Activated CD4-positive, alpha-beta memory T cell treated with anti-CD3 and anti-CD28 coated beads for 36 hours (primary cell): ENCODE measurements around the gene INSIG2. TPM values are rescaled to one million over a fixed set of nuclear protein-coding genes. Genes with fewer than 3 reads are reported as not detected.

ENCODE experiments used
- CTCF ChIA-PET: fragments of 350-600 bp; sonication (Branson Sonifier 250); formaldehyde crosslinking; loops from one replicate; lab custom pipeline; 2021; ENCODE audit warnings: antibody characterized with exemption, inconsistent platforms; lab: Charles Lee
- POLR2A ChIA-PET: fragments of 350-600 bp; sonication (Branson Sonifier 250); formaldehyde crosslinking; loops from one replicate; lab custom pipeline; 2021; ENCODE audit warnings: antibody characterized with exemption; lab: Charles Lee
- DNase-seq: peaks from one replicate; pipeline ENCODE4 v3.0.0-alpha.2; 2020
- H3K27ac Mint-ChIP-seq: one replicate; pipeline ENCODE4 v1.8.0; 2021; ENCODE audit warnings: mixed read lengths
- H3K27me3 Mint-ChIP-seq: one replicate; pipeline ENCODE4 v1.8.0; 2021; ENCODE audit warnings: mixed read lengths
- H3K36me3 Mint-ChIP-seq: one replicate; pipeline ENCODE4 v1.8.0; 2021; ENCODE audit warnings: mixed read lengths
- H3K4me1 Mint-ChIP-seq: one replicate; pipeline ENCODE4 v1.8.0; 2021; ENCODE audit warnings: low read depth, mixed read lengths
- H3K4me3 Mint-ChIP-seq: one replicate; pipeline ENCODE4 v1.8.0; 2021; ENCODE audit warnings: mild to moderate bottlenecking, mixed read lengths
- H3K9me3 Mint-ChIP-seq: one replicate; pipeline ENCODE4 v1.8.0; 2021; ENCODE audit warnings: mixed read lengths
- intact Hi-C: fragments of 100-400 bp; cut with micrococcal nuclease; formaldehyde crosslinking; loops from one replicate; pipeline ENCODE4 v1.15.1; 2023
- total RNA-seq, 2 experiments: library from RNA; stranded (reverse); gene quantifications; one replicate each; pipeline ENCODE4 v1.2.3, GENCODE V29; 2021

Gene INSIG2
- total RNA-seq, 2 experiments from 2014 or later = 35.0 to 40.2 TPM

DNA sequence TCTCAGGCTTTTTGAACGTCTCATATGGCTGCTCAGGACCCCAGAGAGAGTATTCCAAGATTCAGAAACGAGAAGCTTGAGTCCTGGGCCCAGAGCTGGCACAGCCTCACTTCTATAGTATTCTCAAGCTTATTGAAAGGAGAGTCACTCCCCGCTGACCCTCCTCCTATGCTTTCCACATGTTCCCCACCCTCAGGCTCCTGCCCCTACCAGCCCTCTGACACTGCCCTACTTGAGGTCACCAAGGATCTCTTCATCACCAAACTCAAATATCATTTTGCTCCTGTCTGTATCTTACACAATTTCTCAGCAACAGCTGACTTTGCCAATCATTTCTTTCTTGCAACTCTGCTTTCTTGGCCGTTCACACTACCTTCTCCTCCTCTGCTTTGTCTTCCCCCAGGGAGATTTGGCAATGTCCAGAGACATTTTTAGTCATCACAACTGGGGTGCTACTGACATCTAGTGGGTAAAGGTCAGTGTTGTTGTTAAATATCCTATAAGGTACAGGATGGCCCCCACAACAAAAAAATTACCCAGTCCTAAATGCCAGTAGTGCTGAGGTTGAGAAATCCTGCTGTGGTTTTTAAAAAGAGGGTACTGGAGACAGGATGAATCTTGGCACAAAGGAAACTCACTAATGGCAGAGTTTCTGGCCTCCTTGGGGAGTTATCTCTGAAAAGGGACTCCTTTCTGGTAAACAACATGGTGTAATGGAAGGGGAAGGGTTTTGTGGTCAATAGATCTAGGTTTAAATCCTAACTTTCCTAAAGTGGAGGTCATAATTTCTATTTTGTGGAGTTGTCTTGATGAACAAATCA lies 26.9 kb upstream of the INSIG2 start:
- Mint-ChIP-seq H3K9me3 (no peaks in the 10 kb centered on the region), H3K36me3 (no peaks in the 10 kb centered on the region), H3K4me3 (no peak overlapping the region), H3K27me3 (peaks cover 23% of the 10 kb centered on the region), H3K4me1 (peaks cover 12% of the 10 kb centered on the region), H3K27ac (no peak overlapping the region)
- POLR2A ChIA-PET = no interaction called here
- no peak for DNase-seq
- CTCF ChIA-PET = interaction anchor here (0.8 to 3.3 kb wide), 6 partner anchors 9 to 58 kb away, joined by 3 to 28 read pairs (median 4); no protein-coding TSS in a partner anchor
- intact Hi-C loops = loop anchor here (2.0 kb wide), 1 partner anchor 29 kb away; no protein-coding TSS in a partner anchor

GRCh38 chr2:118062048-118062447 lies 26.2 kb upstream of the INSIG2 start:
- Mint-ChIP-seq H3K4me3 (no peak overlapping the region), H3K4me1 (peaks cover 12% of the 10 kb centered on the region), H3K27me3 (peaks cover 26% of the 10 kb centered on the region), H3K36me3 (no peaks in the 10 kb centered on the region), H3K9me3 (no peaks in the 10 kb centered on the region), H3K27ac (no peak overlapping the region)
- no peak for DNase-seq
- intact Hi-C loops = no loop called here
- CTCF ChIA-PET = interaction anchor here (0.8 to 3.3 kb wide), 4 partner anchors 9 to 59 kb away, joined by 4 to 28 read pairs (median 12); no protein-coding TSS in a partner anchor
- POLR2A ChIA-PET = no interaction called here

- peaks cover 23% of the 10 kb centered on the region for H3K27me3 Mint-ChIP-seq
- POLR2A ChIA-PET = no interaction called here
- DNase-seq = no peak
- CTCF ChIA-PET = interaction anchor here (0.8 to 3.3 kb wide), 5 partner anchors 10 to 60 kb away, joined by 4 to 28 read pairs (median 8); no protein-coding TSS in a partner anchor
- intact Hi-C loops = no loop called here
- no peaks in the 10 kb centered on the region for H3K9me3 Mint-ChIP-seq
- H3K4me3 Mint-ChIP-seq = no peak overlapping the region
- no peak overlapping the region for H3K27ac Mint-ChIP-seq
- H3K4me1 Mint-ChIP-seq = peaks cover 12% of the 10 kb centered on the region
- H3K36me3 Mint-ChIP-seq = no peaks in the 10 kb centered on the region
Measured at GRCh38 chr2:118062669-118063068, 25.6 kb upstream of the INSIG2 start.

GRCh38 chr2:118065015-118065706 lies 23.1 kb upstream of the INSIG2 start:
- CTCF ChIA-PET = interaction anchor here (0.6 kb wide), 1 partner anchor 216 kb away, joined by 3 read pairs; no protein-coding TSS in a partner anchor
- Mint-ChIP-seq H3K27ac (no peak overlapping the region), H3K27me3 (peaks cover 20% of the 10 kb centered on the region), H3K4me1 (peaks cover 6% of the 10 kb centered on the region), H3K4me3 (no peak overlapping the region), H3K36me3 (no peaks in the 10 kb centered on the region), H3K9me3 (no peaks in the 10 kb centered on the region)
- no peak for DNase-seq
- intact Hi-C loops = no loop called here
- POLR2A ChIA-PET = no interaction called here

DNA sequence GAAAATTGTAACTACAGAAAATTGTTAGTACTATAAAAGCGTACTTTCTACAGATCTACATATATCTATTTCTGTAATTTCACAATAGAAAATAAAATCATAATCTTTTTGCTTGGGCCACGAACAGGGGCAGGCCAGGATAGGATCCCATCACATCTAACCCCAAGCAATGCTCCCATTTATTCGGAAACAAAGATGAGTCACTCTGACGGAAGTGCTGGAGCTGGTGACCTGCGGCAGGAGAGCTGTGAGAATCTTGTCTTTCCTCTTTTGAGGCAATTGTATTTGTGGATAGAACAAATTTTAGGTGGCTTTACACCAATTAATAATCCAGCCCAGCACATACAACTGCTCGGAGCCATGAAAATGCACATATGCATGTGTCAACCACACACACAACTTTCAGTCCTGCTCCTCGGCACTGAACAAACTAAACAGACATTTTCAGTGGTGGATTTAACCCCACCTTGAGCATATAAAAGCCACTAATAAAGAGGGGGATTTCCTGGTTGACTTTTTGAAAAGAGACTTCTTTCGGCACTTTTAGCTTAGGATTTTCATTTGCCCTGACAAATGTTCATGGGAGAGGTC lies 22.3 kb upstream of the INSIG2 start:
- Mint-ChIP-seq H3K27ac (no peak overlapping the region), H3K4me1 (peaks cover 2% of the 10 kb centered on the region), H3K4me3 (no peak overlapping the region), H3K9me3 (no peaks in the 10 kb centered on the region), H3K36me3 (no peaks in the 10 kb centered on the region), H3K27me3 (peaks cover 21% of the 10 kb centered on the region)
- ChIA-PET POLR2A (no interaction called here), CTCF (interaction anchor here (1.4 to 2.5 kb wide), 6 partner anchors 12 to 62 kb away, joined by 3 to 8 read pairs (median 5); no protein-coding TSS in a partner anchor)
- DNase-seq = no peak
- intact Hi-C loops = no loop called here

DNA sequence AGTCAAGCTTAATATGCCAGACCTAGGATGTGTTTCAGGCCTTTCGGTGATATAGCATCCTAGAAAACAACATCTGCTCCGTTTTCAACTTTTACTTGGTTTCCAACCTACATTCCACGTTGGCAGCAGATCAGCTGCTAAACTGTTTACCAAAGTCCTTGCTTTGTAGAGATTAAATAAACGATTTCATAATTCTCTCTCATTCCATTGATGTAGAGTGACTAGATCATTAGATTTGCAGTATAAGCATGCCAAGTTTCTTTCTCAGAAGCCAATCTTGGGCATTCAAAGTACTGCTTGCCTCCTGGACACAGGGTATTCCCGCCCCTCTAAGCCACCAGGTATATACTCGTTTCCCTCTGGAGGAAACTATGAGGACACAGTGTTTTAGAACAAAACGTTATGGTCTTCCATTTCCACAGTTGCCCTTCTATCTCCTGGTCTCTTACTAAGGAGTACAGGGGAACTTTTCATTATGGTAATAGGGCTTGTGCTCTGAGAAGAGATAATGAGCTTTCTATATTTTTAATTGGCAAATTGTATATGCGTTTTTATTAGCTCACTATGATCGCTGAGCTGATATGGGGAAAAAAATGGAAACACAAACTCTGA lies 10.5 kb upstream of the INSIG2 start:
- Mint-ChIP-seq H3K27ac (no peak overlapping the region), H3K9me3 (no peaks in the 10 kb centered on the region), H3K4me1 (no peaks in the 10 kb centered on the region), H3K27me3 (peaks cover 6% of the 10 kb centered on the region), H3K36me3 (no peaks in the 10 kb centered on the region), H3K4me3 (no peak overlapping the region)
- intact Hi-C loops = no loop called here
- CTCF ChIA-PET = interaction anchor here (0.9 to 2.0 kb wide), 4 partner anchors 10 to 45 kb away, joined by 5 to 10 read pairs (median 6); partner anchors contain the start of gene INSIG2
- no peak for DNase-seq
- POLR2A ChIA-PET = no interaction called here

- Mint-ChIP-seq H3K36me3 (no peaks in the 10 kb centered on the region), H3K9me3 (no peaks in the 10 kb centered on the region), H3K27ac (no peak overlapping the region), H3K4me1 (no peaks in the 10 kb centered on the region), H3K27me3 (peaks cover 6% of the 10 kb centered on the region), H3K4me3 (no peak overlapping the region)
- ChIA-PET CTCF (interaction anchor here (1.8 to 2.0 kb wide), 3 partner anchors 11 to 46 kb away, joined by 5 to 10 read pairs (median 7); no protein-coding TSS in a partner anchor), POLR2A (interaction anchor here (1.4 kb wide), 1 partner anchor 9 kb away, joined by 4 read pairs; the partner anchor contains the start of gene INSIG2)
- no peak for DNase-seq
- intact Hi-C loops = no loop called here
Measured at GRCh38 chr2:118078734-118079133, 9.5 kb upstream of the INSIG2 start.

GRCh38 chr2:118084491-118085089 lies 3.7 kb upstream of the INSIG2 start:
- Mint-ChIP-seq H3K27me3 (peaks cover 2% of the 10 kb centered on the region), H3K4me3 (no peak overlapping the region), H3K27ac (no peak overlapping the region), H3K36me3 (peaks cover 1% of the 10 kb centered on the region), H3K4me1 (peaks cover 4% of the 10 kb centered on the region), H3K9me3 (no peaks in the 10 kb centered on the region)
- intact Hi-C loops = no loop called here
- DNase-seq = no peak
- POLR2A ChIA-PET = no interaction called here
- CTCF ChIA-PET = interaction anchor here (0.7 to 2.4 kb wide), 3 partner anchors 38 to 247 kb away, joined by 3 to 7 read pairs (median 4); no protein-coding TSS in a partner anchor

DNA sequence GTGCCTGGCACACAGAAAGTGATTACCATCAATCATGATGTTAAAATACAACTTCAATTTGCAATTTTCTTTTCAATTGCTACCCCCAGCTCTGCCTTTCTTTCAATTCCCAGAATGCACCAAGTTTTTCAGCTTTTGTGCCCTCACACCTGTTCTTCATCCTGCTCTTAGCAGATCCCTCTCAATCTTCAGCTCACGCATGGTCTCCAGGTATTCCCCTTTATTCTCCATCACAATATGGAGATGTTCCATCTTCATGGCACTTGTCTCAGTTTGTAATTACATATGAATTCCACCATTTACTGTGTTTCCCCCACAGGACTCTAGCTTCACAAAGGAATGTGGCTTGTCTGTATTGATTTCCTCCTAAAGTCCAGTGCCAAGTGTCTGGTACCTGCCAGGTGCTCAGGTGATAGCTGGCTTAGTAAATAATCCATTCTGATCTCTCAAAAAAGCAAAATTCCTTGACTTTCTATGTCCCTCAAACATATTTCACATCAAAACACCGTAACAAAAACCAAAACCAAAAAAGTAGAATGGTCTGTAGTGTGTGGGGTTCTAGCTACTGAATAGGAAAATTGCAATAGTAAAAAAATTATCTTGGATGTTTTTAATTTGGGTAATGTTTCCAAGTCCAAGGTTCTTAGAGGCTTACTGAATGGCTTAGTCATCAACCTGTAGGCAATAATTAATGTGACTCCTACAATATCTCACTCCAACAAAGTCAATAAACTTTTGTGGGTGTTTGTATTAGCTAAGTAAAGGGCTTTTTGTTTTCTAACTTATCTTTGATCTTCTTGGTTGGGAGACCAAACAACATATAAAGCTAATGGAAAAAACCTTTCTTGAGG lies 2.9 kb upstream of the INSIG2 start:
- Mint-ChIP-seq H3K27me3 (peaks cover 2% of the 10 kb centered on the region), H3K4me3 (no peak overlapping the region), H3K27ac (no peak overlapping the region), H3K4me1 (peaks cover 8% of the 10 kb centered on the region), H3K36me3 (peaks cover 1% of the 10 kb centered on the region), H3K9me3 (no peaks in the 10 kb centered on the region)
- no peak for DNase-seq
- ChIA-PET POLR2A (no interaction called here), CTCF (interaction anchor here (0.7 to 1.6 kb wide), 2 partner anchors 53 to 246 kb away, joined by 3 to 4 read pairs; no protein-coding TSS in a partner anchor)
- intact Hi-C loops = no loop called here

DNA sequence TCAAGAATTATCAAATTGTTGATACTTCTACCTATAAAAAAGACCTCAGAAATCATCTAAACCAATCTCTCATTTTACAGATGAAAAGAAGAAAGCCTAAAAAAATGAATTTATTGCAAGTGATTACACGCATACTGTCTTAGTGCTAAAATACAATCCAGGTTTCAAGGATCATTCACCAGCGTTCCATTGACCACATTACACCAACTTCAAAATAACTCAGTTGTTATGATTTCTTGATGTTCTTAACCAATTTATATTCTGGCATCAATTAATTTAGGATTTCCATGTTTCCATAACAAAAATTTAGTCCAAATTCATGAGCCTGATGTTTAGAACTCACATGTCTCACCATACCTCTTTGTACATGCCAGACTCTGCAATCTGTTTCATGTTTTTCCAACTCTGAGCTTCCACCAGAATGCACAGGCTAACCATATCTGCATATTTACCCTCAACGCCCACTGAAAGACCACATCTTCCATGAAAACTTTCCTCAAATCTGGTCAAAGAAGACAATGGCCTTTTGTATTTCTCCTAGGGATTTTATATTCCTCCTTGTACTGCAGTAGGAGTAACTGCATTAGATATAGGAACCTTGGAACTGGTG lies 2.1 kb upstream of the INSIG2 start:
- Mint-ChIP-seq H3K36me3 (peaks cover 1% of the 10 kb centered on the region), H3K27me3 (peaks cover 2% of the 10 kb centered on the region), H3K9me3 (no peaks in the 10 kb centered on the region), H3K4me1 (peaks cover 11% of the 10 kb centered on the region), H3K4me3 (no peak overlapping the region), H3K27ac (no peak overlapping the region)
- intact Hi-C loops = no loop called here
- ChIA-PET POLR2A (interaction anchor here (0.9 kb wide), 1 partner anchor 72 kb away, joined by 3 read pairs; no protein-coding TSS in a partner anchor), CTCF (interaction anchor here (1.6 kb wide), 1 partner anchor 53 kb away, joined by 3 read pairs; no protein-coding TSS in a partner anchor)
- no peak for DNase-seq
